ENCODE data around the gene DOCK4.

DOCK4 gene

GRCh38 chr7:111841596-111842205 is 364.5 kb downstream of the DOCK4 start:
- DNase-seq: no peak

DNA sequence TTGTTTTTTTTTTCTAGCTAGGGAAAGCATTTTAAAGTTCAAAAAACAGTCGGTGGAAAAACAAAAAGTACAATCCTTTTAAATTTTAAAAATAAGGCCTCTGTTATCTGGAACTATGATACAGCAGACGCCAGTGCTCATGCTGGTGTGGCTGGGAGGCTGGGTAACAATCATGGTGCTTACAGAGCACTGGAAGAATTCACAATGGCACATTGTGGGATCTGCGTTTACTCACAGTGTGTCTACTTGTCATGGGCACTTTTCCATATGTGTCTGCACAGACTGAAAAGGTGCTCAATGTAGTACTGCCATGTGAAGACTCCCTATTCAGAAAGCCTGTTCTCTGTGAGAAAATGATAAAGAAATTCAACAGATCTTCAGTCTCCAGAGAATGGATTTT is 365.7 kb downstream of the DOCK4 start:
- no peak for DNase-seq

DNA sequence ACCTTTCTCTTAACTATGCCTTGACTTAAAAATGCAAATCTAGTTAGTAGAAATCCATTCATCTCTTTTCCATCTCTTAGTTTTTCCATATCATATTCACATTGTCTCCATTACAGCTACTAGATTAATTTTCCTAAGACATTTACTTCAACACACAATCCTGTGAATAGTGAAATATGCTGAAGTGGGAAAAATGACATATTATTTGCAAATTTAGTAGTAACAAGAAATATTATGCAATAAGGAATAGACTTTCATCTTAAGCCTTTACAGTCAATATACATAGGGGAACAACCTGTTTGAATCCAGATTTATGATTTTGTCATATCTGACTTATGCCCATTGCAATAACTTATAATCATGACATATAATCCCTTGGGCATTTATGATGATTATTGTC is 366.9 kb downstream of the DOCK4 start:
- DNase-seq: no peak

- no peak for DNase-seq
These were observed 369.6 kb downstream of the DOCK4 start for GRCh38 chr7:111836592-111836991.

GRCh38 chr7:111835066-111835465 is 371.1 kb downstream of the DOCK4 start:
- no peak for DNase-seq

- no peak for DNase-seq
These were observed 371.8 kb downstream of the DOCK4 start for GRCh38 chr7:111834367-111834766.

- DNase-seq: no peak
These were observed 372.7 kb downstream of the DOCK4 start for GRCh38 chr7:111833466-111833865.

- DNase-seq: no peak
These were observed 374.0 kb downstream of the DOCK4 start for GRCh38 chr7:111832174-111832573.

GRCh38 chr7:111829221-111829620 is 377.0 kb downstream of the DOCK4 start:
- DNase-seq: no peak

GRCh38 chr7:111827863-111828504 is 378.2 kb downstream of the DOCK4 start:
- no peak for DNase-seq

- no peak for DNase-seq
These were observed 381.2 kb downstream of the DOCK4 start for GRCh38 chr7:111825046-111825445.

- DNase-seq: no peak
These were observed 382.4 kb downstream of the DOCK4 start for GRCh38 chr7:111823826-111824225.

DNA sequence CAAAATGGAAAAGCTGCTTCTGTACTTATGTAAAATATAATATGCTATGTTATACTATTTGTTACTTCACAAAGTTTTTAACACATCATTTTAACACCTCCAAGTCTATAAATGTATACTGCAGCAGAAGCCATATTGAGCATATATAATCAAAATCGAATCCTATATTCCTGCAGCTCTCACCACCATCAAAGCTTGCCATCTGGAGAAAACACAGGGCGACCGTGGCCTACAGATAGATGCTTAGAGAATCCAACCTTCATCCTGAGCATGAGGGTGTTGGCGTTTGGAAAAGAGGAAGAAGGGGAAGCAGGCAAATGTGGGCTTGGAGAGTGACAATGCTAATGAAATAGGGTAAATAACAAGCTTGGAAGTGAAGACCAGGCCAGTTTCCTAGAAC is 385.2 kb downstream of the DOCK4 start:
- DNase-seq: no peak

DNA sequence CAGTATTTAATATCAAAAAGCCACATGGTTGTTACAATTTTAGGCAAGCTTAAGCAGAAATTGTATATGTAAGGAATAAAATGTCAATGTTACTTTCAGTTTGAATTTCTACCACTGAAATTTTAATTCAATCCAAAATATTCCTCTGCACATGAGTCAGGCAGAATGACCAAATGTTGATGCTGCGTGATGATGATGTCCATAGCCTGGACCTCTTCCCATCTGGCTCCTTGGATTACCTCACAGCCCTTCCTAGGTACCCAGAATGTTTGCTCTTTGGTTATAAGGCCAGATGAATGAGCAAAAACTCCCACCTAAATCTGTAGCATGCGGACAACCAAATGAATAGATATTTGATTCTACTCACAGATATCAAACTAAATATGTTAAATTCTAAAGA is 385.6 kb downstream of the DOCK4 start:
- DNase-seq: no peak

GRCh38 chr7:111820121-111820520 is 386.1 kb downstream of the DOCK4 start:
- DNase-seq: no peak

DNA sequence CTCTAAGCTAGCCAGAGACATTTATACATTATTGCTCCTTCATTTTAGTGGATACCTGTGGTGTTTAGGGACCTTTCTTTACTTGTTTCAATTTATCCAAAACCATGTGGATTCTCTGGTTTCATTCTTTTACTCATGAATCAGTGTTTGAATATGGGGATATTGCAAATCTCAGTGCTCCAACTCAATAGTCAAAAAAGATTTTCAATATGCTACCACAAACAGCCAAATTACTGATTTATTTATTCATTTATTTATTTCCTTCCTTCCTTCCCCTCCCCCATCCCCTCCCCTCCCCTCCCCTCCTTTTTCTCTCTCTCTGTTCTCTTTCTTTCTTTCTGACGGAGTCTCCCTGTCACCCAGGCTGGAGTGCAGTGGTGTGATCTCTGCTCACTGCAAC is 390.8 kb downstream of the DOCK4 start:
- DNase-seq: no peak

GRCh38 chr7:111813306-111813705 is 392.9 kb downstream of the DOCK4 start:
- DNase-seq: no peak

- DNase-seq: no peak
These were observed 400.0 kb downstream of the DOCK4 start for GRCh38 chr7:111806232-111806631.

GRCh38 chr7:111803015-111803758 is 403.0 kb downstream of the DOCK4 start:
- no peak for DNase-seq

DNA sequence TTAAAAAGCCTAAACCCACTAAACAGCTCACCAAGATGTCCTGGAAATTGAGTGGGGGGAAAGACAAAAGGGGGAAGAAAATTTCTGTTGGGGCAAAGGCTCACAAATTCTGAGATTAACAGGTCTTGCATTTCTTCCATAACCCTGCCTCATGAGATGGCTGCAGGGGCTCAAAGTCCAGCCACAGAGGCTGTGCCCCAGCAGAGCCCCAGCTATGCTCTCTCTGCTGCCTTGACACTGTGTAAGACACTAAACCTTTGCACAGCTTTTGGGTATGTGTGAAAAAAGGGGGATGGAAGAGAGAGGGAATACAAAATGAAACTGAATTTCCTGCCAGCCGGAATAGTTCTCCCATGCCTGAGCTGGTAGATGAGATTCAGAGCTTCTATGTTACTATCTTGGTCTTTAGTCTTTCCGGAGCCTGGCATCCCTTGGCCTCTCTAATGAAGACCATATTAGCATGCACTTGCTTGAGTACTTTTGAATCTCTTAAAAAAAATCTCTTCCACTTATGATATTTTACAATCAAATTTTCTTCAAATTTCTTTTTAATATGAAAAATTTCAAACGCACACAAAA is 403.9 kb downstream of the DOCK4 start:
- no peak for DNase-seq

GRCh38 chr7:111801277-111801676 is 404.9 kb downstream of the DOCK4 start:
- no peak for DNase-seq

DNA sequence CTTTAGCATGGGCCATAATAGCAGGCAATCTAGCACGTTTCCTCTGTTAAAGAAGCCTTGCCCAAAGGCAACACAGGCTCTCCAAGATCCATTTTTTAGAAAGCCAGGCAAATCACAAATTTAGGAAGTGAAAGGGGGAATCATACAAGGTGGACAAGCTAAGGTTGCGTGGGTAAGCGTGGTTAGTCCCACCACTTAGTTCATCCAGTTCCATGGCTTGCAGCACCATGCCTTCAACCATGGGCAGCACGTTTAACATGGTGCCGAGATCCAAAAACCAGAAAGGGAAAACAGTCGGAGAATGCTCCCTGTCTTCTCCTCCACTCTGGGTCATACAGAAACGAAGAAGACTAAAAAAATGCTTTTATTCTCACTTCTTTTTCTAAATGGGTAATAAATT is 409.5 kb downstream of the DOCK4 start:
- DNase-seq: no peak

- no peak for DNase-seq
These were observed 416.3 kb downstream of the DOCK4 start for GRCh38 chr7:111789870-111790269.

GRCh38 chr7:111789048-111789320 is 417.2 kb downstream of the DOCK4 start:
- no peak for DNase-seq
